H1 (cell line): ENCODE measurements around the gene CLDN7. TPM values are rescaled to one million over a fixed set of nuclear protein-coding genes. Genes with fewer than 3 reads are reported as not detected.

Experiments
- ASH2L ChIP-seq: fragments of 200-600, 300-600 bp; sonication (generic); IDR thresholded peaks from one replicate; pipeline ENCODE4 v1.7.1; 2017; ENCODE audit warnings: low read length
- BCL11A ChIP-seq, 2 experiments: IDR thresholded peaks; one replicate each; pipeline ENCODE4 v1.6.1; 2011; ENCODE audit warnings: low read depth in 2 of 2, low read length in 2 of 2, mild to moderate bottlenecking in 2 of 2
- BRCA1 ChIP-seq: IDR thresholded peaks from 2 replicates; pipeline ENCODE4 v1.6.1; 2012; ENCODE audit warnings: low read depth, low read length, improper control_type of control experiment
- E2F6 ChIP-seq: IDR thresholded peaks from 2 replicates; pipeline ENCODE4 v1.6.1; 2012; ENCODE audit warnings: inconsistent platforms
- EGR1 ChIP-seq: IDR thresholded peaks from 2 replicates; pipeline ENCODE4 v1.6.1; 2011; ENCODE audit warnings: low read depth, low read length, borderline replicate concordance
- POLR2AphosphoS5 ChIP-seq: IDR thresholded peaks from 2 replicates; pipeline ENCODE4 v1.6.1; 2011; ENCODE audit warnings: low read depth, low read length
- SP2 ChIP-seq: IDR thresholded peaks from 2 replicates; pipeline ENCODE4 v1.6.1; 2012; ENCODE audit warnings: mild to moderate bottlenecking, low read length, inconsistent platforms
- TAF1 ChIP-seq: IDR thresholded peaks from 2 replicates; pipeline ENCODE4 v1.6.1; 2011; ENCODE audit warnings: mild to moderate bottlenecking, low read depth, low read length
- ZNF274 ChIP-seq: IDR thresholded peaks from 2 replicates; pipeline ENCODE4 v1.7.0; 2012; ENCODE audit warnings: low read length, borderline replicate concordance; ENCODE audit errors: extremely low read depth
- polyA plus RNA-seq, 7 experiments: library from polyadenylated mRNA; depleted of rRNA in 3 of 7; stranded (reverse) in 5 of 7; unstranded in 2 of 7; fragments of >200 nt in 5 of 7; fragments of 200-250 nt in 2 of 7; gene quantifications; 1 replicate in 5 of 7; 2 replicates in 1 of 7; 4 replicates in 1 of 7; pipeline versions ENCODE4 v1.2.1 to v1.2.3, GENCODE V29; 2011 to 2013; ENCODE audit warnings: missing spikeins in 2 of 7, mixed read lengths in 2 of 7
- total RNA-seq: library from RNA; stranded (reverse); fragmentation: NEBNext Ultra II Directional; extraction: Animal tissue kit (Norgen Biotek cat#: 25700); gene quantifications from 2 replicates; pipeline ENCODE4 v1.2.1, GENCODE V29; 2021

The CLDN7 gene
- total and polyA plus RNA-seq, 2 of the 8 experiments (the other 6 are each of a cell fraction or from before 2014, with no cell fraction given) = 118 to 119 TPM

GRCh38 chr17:7266784-7267183, 4.5 kb upstream of the CLDN7 start (continued):
- TF ChIP-seq POLR2AphosphoS5 (no peak), SP2 (no peak), BRCA1 (no peak), ZNF274 (no peak), ASH2L (no peak), BCL11A (IDR thresholded peaks at IDR 0.05; ENCODE audit: low read depth in 2 of 2, low read length in 2 of 2) (no peak), TAF1 (no peak), E2F6 (no peak), EGR1 (no peak)
